Measurements from ENCODE around the gene NISCH.

The NISCH gene

DNA sequence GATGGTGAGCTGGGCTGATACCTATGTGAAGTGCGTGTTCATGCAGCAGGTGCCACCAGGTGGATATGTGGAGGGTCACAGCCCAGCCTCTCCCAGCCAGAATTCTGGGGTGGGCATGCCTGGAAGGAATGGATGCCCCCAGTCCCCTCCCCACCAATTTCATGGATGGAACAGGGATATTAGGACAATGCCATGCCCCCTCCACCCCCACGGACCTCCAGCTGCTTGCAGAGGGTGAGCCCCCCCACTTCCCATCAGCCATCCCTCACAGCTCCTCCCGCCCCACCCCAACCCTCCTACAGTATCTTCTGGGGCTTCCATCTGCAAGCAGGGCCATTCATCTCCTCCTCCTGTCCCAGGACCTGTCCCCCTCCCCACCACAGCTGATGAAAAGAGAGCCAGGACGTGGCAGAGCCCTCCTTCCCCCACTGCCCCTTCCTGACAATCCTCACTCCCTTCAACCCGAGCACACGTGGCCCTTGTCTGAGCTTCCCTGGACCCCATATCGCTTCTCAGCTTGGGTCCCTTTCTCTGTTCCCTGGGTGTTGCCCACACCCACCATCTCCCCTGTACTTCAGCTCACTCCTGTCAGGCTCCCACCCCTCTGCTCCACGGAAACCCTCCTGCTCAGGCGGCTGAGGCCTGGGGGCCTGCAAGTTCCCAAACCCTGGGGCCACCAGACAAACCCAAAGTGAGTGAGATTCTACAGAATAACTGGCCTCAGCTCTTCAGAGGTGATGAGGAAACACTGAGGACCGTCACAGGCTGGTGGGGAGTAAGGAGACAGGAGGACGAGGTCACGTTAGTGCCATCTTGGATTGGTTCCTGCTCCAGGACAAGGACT lies 7.7 kb upstream of the NISCH start:
- DNase-seq = no peak

- DNase-seq = no peak
Measured at GRCh38 chr3:52450489-52451236, 4.7 kb upstream of the NISCH start.

- DNase-seq = no peak
Measured at GRCh38 chr3:52451237-52452083, 3.9 kb upstream of the NISCH start.

GRCh38 chr3:52452126-52452525 lies 3.3 kb upstream of the NISCH start:
- DNase-seq = no peak

DNA sequence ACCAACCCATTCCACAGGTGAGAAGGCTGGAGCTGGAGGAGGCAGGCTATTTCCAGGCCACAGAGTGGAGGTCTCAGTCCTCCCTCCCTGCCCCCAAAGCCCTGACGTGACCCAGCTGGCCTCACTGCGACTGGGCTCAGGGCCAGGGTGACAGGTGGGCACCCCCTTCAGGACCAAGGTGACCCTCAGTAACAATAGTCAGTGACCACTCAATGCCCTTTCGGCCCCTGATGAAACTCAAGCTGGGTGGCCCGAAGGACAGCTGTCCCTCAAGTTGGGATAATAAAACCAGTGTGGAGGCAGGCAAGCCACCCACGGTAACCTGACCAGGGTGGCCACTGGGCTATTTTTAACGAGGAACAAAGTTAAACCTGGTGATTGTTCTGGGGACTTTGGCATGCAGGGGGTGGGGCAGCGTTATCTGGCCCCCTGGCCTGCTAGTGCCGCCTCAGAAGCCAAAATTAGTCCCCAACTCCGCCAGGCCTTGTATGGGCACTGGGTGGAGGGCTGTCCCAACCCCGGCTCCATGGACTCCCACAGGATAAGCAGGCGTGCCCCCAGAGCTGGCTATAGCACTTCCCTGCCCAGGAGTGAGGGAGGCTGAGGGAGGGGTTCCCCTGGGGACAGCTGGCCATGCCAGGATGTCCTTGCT lies 2.7 kb upstream of the NISCH start:
- DNase-seq = no peak

DNA sequence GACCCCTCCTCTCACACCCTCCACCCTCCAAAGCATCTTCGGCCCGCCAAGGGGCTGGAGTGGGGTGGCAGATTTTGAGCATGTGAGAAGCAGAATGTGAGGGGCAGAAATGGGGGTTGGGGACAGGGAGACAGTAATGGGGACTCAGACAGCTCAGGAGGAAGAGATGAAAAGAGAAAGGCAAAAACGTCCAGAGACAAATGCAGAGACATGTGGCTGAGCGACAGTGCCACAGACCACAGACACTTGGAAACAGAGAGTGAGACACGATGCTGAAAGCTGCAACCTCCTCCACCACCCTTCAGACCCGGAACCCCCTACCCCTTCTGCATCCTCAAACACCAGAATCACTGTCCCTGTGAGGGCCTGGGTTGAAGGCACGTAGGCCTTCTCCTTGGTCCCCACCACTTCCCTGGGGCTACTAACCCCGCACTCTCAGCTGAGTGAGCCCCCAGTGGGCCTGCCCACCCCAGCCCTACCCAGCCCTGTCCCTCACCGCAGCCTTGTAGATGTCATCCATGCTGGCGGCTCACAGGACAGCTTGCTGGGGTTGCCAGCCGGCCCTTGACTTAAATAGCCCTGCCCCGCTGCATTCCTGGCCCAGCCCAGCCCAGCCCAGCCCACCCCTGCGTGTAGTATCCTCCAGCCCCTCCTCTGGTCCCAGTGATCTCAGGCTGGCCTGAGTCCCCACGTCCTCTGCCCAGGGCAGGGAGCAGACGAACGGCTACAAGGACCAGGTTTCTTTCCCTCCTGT lies 1.7 kb upstream of the NISCH start, which contains the start of gene TNNC1:
Gene TNNC1, minus strand, starts transcription at position 546 of the 754 bp plus-strand sequence. Its CDS starts 26 bp downstream, at position 520.
- DNase-seq = no peak

DNA sequence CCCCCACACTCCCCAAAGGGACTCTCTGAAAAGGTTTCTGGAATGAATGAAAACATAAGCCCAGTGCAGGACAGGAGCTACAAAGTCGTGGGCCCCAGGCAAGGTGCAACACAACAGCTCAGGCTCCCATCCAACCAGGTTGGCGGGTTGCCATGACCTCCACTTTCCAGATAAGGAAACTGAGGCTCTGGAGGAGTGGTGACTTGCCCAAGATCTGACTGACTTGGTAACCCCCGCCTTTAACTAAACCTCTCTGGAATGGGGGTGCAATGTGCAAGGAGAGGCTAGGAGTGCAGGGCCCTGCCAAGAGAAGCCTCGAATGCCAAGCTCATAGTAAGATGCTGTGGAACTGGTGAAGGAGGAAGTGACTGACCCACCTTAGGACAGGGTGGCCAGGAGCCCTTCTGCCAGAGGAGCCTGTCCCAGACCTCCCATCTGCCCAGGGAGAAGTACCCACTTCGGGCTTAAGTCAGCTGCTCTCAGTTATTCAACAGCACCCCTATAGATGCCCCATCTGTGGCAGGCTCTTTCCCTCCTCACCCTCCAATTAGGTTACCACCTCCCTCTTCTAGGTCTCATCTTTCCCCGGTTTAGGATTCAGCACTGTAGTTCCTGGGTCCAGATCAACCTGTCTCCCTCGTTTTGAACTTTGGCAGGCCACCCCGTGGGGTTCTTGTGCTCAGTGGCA lies 1.0 kb upstream of the NISCH start:
- no peak for DNase-seq

GRCh38 chr3:52454938-52455282 lies 494 bp upstream of the NISCH start:
- DNase-seq = no peak

DNA sequence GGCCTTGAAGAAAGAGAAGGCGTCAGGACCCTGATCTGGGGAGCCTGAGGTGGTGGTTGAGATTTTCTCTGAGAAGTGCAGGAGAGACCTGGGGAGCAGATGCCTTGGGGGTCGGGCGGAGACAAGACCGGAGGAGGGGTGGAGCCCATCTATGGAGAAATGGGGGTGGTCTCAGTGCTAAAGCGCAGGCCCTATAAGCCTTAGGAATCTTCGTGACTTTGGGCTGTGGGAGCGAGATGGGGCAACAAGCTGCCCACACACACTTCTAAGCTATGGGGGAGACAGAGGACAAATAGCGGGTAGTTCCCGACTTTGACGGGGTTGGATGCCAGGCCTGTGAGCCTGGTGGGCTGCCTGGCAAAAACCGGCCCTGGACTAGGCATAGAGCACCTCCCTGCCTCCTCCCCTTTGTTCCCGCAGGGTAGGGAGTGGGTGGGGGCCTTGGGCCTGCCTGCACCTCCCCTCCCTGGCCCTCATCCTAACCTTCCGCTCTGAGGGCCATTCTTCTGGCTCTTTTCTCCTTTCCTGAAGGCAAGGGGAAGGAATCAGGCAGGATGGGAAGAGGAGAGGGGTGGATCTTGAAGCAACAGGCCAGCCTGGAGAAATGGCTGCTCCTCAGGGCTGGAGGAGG lies 880 bp downstream of the NISCH start:
- DNase-seq = no peak

DNA sequence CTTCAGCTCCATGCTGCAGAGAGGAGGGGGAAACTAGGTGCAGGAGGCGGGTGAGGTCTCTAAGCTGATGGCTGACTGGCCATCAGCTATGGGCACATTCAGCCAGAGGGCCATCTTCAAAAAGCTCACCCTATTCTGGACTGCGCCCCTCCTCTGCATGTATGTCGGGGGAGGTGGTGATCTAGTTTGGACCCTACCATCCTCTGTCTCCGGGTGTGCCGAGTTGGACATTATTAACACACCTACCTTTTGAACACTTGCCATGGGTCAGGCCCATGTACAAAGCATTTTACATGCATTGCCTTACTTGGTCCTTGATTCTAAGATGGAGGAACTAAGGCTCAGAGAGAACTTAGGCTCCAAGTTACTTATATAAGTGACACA lies 1.4 kb downstream of the NISCH start:
- DNase-seq = no peak

DNA sequence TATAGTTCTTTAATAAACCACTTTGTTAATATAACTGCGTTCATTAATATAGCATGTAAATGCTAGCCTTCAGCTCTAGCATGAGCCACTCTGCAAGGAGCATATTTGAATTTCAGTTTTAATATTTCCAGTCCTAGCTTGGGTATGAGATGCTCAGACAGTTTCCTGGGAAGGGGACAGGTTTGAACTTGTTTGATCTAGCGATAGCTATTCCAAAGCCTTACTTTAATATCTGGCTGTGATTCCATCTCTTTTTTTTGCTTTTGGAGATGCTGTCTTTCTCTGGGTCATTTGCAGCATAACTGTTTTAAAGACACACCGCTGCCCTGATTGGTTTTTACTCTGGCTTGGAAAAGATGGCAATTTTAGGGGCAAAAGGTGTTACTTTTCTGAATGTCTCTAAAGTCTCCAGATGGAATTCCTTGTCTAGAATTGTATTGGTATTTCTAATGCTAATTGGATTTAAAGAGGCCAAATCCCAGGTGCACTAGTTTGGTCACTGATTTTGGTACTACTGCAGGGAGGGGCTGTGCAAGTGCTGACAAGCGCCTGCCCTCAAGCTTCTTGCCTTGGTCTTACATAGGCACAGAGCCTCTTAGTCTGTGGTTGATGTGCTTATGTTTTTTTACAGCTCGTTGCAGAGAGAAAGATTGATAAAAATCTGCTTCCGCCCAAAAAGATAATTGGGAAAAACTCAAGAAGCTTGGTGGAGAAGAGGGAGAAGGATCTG lies 2.8 kb downstream of the NISCH start:
- no peak for DNase-seq

DNA sequence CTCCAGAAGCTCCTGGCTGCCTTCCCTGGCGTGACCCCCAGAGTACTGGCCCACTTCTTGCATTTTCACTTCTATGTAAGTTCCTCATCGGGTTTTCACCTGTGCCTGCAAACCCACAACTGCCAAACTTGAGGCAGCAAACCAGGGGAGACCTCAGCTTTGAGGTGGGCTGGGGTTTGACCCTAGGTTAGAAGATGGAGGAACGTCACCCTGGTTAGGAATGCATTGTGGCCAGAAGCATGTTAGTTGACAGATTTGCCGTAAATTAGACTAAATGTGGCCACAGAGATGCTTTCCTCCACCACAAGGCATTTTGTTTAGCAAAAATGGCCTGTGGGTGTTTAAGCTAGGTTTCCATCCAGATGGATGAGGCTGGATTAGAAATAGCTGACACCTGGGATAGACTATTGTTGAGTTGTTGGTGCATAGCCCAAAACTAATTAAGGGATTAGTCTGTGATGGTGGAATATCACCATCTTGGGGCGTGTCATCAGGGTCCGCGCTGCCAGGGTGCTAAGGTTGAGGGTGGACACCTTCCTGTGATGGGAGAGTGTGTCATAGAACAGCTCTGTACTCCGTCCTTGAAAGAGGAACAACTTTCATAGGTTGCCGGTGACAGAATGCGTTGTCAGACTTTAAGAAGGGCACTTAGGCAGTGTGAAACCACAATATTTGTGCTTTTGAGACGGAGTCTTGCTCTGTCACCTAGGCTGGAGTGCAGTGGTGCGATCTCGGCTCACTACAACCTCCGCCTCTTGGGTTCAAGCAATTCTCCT lies 3.6 kb downstream of the NISCH start:
- DNase-seq = no peak

- no peak for DNase-seq
Measured at GRCh38 chr3:52461874-52462273, 6.5 kb downstream of the NISCH start.

- no peak for DNase-seq
Measured at GRCh38 chr3:52463416-52463815, 8.0 kb downstream of the NISCH start.

DNA sequence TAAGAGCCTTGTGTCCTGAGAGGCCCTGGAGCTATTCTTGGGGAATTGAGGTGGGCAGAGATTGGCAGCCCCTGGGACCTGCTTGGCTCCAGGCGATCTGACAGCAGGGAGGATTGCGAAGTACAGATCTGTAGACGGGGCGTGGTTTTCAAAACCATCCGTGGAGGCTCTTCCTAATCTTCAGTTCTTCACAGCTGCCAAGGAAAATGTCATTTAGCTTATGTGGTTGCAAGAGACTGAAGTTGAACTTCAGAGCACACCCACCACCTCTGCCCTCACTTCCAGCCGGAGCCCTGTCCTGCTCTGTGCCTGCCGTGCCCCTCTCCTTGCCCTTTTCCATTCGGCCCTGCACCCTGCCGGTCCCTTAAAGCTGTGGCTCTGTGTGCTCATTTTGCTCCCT lies 12.9 kb downstream of the NISCH start:
- DNase-seq = no peak

DNA sequence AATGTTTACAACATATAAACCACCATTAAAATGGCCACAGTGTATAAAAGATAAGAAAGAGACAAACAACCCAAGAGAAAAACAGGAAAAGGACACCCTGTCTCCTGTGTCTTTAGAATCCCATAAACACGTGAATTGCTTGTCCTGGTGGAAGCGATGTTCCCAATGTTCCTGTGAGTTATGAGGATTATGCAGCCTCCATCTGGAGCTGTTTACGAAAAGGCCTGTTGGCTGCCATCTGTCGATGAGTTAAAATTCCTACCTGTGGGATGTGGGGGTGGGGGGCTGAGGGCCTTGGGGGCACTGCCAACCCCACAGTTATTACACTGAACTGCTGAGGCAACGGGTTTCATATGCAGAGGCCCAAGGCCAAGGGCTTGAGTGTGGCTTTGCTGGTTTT lies 13.6 kb downstream of the NISCH start:
- no peak for DNase-seq

GRCh38 chr3:52470920-52471319 lies 15.5 kb downstream of the NISCH start:
- no peak for DNase-seq

GRCh38 chr3:52471371-52472238 lies 16.2 kb downstream of the NISCH start:
- DNase-seq = no peak
